GM08714 (cell line): ENCODE results near the gene AQP6.

Experiments
- H3K4me3 ChIP-seq: fragments of 200-500 bp; sonication (Bioruptor generic); 2 replicates; pipeline ENCODE4 v1.5.1; 2014; ENCODE audit warnings: mild to moderate bottlenecking, low read length, inconsistent platforms
- ZNF274 ChIP-seq: IDR thresholded peaks from 2 replicates; pipeline ENCODE4 v1.6.1; 2012; ENCODE audit warnings: mild to moderate bottlenecking, low read depth, low read length

AQP6 gene

GRCh38 chr12:50003595-50003994 lies 30.8 kb downstream of the AQP6 start:
- TF ChIP-seq ZNF274 = no peak

DNA sequence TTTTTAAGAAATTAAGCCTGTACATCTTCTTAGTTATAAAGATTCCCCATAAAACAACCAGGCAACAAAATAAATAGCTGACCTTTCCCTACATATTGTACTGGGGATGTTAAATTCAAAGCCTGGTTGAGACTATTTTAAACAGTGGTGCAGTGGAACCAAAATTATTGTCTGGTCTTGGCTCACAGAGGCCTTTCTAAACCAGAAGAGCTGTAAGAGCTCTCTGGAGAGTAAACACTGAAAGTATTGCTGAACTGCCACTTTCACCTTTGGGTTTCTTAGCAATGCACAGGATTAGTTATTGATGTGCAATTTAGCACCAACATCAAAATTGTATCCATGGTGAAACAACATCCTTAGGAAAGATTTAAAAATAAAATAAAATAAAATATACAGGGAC lies 31.9 kb downstream of the AQP6 start:
- TF ChIP-seq ZNF274 = no peak
- no peak overlapping the region for H3K4me3 ChIP-seq

More at GRCh38 chr12:50003595-50003994, 30.8 kb downstream of the AQP6 start:
- H3K4me3 ChIP-seq = no peak overlapping the region

DNA sequence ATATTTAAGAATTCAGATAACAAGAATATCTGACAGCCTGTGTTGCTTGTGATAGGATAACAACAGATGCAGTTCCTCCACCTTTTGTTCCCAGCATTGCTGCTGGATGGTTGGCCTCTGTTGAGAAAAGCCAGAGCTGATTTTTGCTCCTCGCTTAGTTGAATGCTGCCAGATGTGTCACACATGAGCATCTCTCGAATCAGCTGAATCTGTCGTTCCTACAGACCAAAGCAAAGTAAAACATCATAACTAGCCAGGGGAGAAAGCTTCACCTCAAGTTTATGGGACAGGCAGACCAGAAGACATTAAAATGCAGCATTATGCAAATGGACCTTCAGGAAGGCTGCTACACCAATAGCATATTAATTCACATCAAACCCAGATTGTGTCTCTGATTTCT lies 32.4 kb downstream of the AQP6 start:
- no peak for TF ChIP-seq ZNF274
- no peak overlapping the region for H3K4me3 ChIP-seq

DNA sequence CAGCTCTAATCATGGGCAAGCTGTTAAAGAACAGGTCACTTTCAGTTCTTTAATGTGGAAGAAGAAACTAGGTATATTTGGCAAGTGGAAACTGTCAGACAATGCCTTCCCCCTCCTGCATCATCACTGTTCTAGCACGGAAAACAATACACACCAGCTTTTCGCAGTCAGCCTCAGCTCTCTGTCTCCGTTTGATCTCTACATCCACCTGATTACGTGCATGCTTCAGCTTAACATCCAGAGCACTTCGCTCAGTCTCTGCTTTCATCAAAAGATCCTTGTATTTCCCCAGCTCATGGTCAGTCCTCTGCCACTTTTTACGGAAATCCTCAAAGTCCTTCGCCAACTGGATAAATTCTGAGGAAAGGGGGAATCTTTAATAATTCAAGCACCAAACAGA lies 33.5 kb downstream of the AQP6 start:
- no peak for TF ChIP-seq ZNF274
- peak overlapping the region; percentile 32; the same call in 1 of the 2 replicates for H3K4me3 ChIP-seq

GRCh38 chr12:50006754-50007442 lies 34.2 kb downstream of the AQP6 start:
- no peak for TF ChIP-seq ZNF274
- no peak overlapping the region; the same call in 1 of the 2 replicates for H3K4me3 ChIP-seq

GRCh38 chr12:50013361-50014147 lies 40.8 kb downstream of the AQP6 start:
- TF ChIP-seq ZNF274 = no peak
- no peak overlapping the region for H3K4me3 ChIP-seq

DNA sequence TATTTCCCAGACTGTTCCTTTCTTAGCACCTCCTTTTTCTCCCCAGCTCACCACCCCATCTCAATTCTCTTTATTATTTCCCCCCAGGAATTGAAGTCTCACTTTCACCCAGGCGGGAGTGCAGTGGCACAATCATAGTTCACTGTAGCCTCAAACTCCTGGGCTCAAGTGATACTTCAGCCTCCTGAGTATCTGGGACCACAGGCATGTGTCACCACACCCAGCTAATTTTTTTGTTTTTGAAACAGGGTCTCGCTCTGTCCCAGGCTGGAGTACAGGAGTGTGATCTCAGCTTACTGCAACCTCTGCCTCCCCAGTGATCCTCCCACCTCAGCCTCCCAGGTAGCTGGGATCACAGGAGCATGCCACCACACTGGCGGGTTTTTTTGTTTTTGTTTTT lies 41.6 kb downstream of the AQP6 start:
- H3K4me3 ChIP-seq = no peak overlapping the region
- TF ChIP-seq ZNF274 = no peak

GRCh38 chr12:50016501-50017475 lies 44.0 kb downstream of the AQP6 start:
- TF ChIP-seq ZNF274 = no peak
- H3K4me3 ChIP-seq = no peak overlapping the region

DNA sequence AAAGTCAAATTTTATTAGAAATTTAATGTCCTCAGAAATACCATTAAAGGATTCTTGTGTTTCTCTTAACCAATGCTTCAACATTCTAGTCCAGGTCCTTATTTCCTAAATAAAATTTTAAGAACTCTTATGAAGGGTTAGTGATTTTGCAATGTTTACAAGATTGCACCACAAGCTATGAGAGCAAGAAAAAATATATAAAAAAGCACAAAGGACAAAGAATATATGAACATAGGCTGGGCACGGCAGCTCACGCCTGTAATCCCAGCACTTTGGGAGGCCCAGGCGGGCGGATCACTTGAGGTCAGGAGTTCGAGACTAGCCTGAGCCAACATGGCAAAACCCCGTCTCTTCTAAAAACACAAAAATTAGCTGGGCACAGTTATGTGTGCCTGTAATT lies 44.9 kb downstream of the AQP6 start:
- TF ChIP-seq ZNF274 = no peak
- no peak overlapping the region for H3K4me3 ChIP-seq

- TF ChIP-seq ZNF274 = no peak
- no peak overlapping the region for H3K4me3 ChIP-seq
Observed at GRCh38 chr12:50018154-50018553, 45.4 kb downstream of the AQP6 start.

- no peak overlapping the region for H3K4me3 ChIP-seq
- TF ChIP-seq ZNF274 = no peak
Observed at GRCh38 chr12:50018968-50019367, 46.2 kb downstream of the AQP6 start.

DNA sequence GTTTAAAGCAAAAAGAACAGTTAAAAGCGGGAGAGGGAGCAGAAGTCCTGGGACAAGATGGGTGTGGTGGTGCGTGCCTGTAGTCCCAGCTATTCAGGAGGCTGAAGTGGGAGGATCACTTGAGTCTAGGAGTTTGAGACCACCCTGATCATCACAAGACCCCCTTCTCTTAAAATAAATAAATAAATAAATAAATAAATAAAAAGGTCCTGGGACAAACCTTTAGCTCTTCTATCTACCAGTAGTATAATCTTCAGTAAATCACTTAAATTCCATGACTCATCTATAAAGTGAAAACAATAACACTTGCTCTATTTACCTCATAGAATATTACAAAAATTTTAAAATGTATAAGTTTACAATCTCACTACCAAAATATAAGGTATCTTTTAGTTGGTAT lies 46.8 kb downstream of the AQP6 start:
- TF ChIP-seq ZNF274 = no peak
- H3K4me3 ChIP-seq = no peak overlapping the region

- TF ChIP-seq ZNF274 = no peak
- no peak overlapping the region for H3K4me3 ChIP-seq
Observed at GRCh38 chr12:50021031-50021430, 48.3 kb downstream of the AQP6 start.

GRCh38 chr12:50022903-50023302 lies 50.2 kb downstream of the AQP6 start:
- no peak for TF ChIP-seq ZNF274
- no peak overlapping the region for H3K4me3 ChIP-seq
